ENCODE data around the gene COL16A1.

GRCh38 chr1:31747304-31747703, 43.5 kb upstream of the COL16A1 start:
- TF ChIP-seq, protein P1, sequence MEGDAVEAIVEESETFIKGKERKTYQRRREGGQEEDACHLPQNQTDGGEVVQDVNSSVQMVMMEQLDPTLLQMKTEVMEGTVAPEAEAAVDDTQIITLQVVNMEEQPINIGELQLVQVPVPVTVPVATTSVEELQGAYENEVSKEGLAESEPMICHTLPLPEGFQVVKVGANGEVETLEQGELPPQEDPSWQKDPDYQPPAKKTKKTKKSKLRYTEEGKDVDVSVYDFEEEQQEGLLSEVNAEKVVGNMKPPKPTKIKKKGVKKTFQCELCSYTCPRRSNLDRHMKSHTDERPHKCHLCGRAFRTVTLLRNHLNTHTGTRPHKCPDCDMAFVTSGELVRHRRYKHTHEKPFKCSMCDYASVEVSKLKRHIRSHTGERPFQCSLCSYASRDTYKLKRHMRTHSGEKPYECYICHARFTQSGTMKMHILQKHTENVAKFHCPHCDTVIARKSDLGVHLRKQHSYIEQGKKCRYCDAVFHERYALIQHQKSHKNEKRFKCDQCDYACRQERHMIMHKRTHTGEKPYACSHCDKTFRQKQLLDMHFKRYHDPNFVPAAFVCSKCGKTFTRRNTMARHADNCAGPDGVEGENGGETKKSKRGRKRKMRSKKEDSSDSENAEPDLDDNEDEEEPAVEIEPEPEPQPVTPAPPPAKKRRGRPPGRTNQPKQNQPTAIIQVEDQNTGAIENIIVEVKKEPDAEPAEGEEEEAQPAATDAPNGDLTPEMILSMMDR (IDR thresholded peaks at IDR 0.05): no peak
- no peak for TF ChIP-seq POLR2AphosphoS5 (IDR thresholded peaks at IDR 0.05)

All from transverse colon (tissue), 4 donors.